Esophagus squamous epithelium (tissue), 5 donors: ENCODE results near the gene ASB13. TPM values are rescaled to one million over a fixed set of nuclear protein-coding genes. Genes with fewer than 3 reads are reported as not detected.
A peak's percentile ranks its signal among the peaks of the same experiment; 100 is the strongest.

ENCODE experiments used
- DNase-seq: peaks from one replicate; lab custom pipeline; 2025; lab: John Stamatoyannopoulos, UW
- H3K27ac ChIP-seq, 4 donors: fragments of 200-600 bp; sonication (generic); one replicate each; pipeline ENCODE4 v1.5.1; 2016 to 2019; ENCODE audit warnings: mild to moderate bottlenecking in 1 of 4
- H3K27me3 ChIP-seq, 4 donors: fragments of 200-600 bp; sonication (generic); 1 replicate in 3 of 4; 2 replicates in 1 of 4; pipeline versions ENCODE4 v1.5.1 to v1.6.0; 2017 to 2021; ENCODE audit warnings: antibody characterized with exemption in 1 of 4
- H3K36me3 ChIP-seq, 3 donors: fragments of 200-600 bp; sonication (generic); one replicate each; pipeline ENCODE4 v1.5.1; 2016 to 2019
- H3K4me1 ChIP-seq, 3 donors: fragments of 200-600 bp; sonication (generic); one replicate each; pipeline ENCODE4 v1.5.1; 2017 to 2019
- H3K4me3 ChIP-seq, 4 donors: fragments of 200-600 bp; sonication (generic); 1 replicate in 3 of 4; 2 replicates in 1 of 4; pipeline ENCODE4 v1.5.1; 2016 to 2019; ENCODE audit warnings: mild to moderate bottlenecking in 2 of 4, moderate library complexity in 1 of 4
- H3K9me3 ChIP-seq, 3 donors: fragments of 200-600 bp; sonication (generic); one replicate each; pipeline ENCODE4 v1.5.1; 2016 to 2019
- CTCF ChIP-seq, 6 experiments: fragments of 450-650 bp in 4 of 6; fragments of 200-600 bp in 2 of 6; sonication (generic) in 2 of 6; IDR thresholded peaks; one replicate each; pipeline ENCODE4 v1.5.1; 2016 to 2019; ENCODE audit warnings: antibody characterized with exemption in 6 of 6, mild to moderate bottlenecking in 4 of 6, moderate library complexity in 4 of 6
- POLR2A ChIP-seq, 4 donors: fragments of 450-650 bp; IDR thresholded peaks; one replicate each; pipeline ENCODE4 v1.6.1; 2017; ENCODE audit warnings: antibody characterized with exemption in 4 of 4, mild to moderate bottlenecking in 4 of 4, moderate library complexity in 3 of 4
- WGBS, 2 donors: methylation state at CpG; one replicate each; pipeline ENCODE4 v1.1.5; 2018; 5-methylcytosine and 5-hydroxymethylcytosine counted together
- intact Hi-C: fragments of 100-400 bp; cut with DNase I; formaldehyde crosslinking; loops from one replicate; pipeline ENCODE4 v1.15.0; 2022
- total RNA-seq, 4 donors: library from RNA; depleted of rRNA; stranded (reverse); fragments of >200 nt; gene quantifications; one replicate each; pipeline ENCODE4 v1.1.0, GENCODE V29; 2016
- donor health status: DM: yes; HTN: yes; CAD: no.

Gene ASB13
- total RNA-seq, 4 donors from 2014 or later: 9.6 to 29.0 (median 15.7) TPM

GRCh38 chr10:5631936-5632335 is 34.5 kb downstream of the ASB13 start:
- Histone ChIP-seq H3K4me1 (peaks cover 21 to 67% (median 37%) of the 10 kb centered on the region in 3 donors), H3K27me3 (no peaks in the 10 kb centered on the region), H3K9me3 (no peaks in the 10 kb centered on the region), H3K27ac (peak overlapping the region; percentile 0 to 75 (median 64)), H3K4me3 (no peak overlapping the region), H3K36me3 (no peaks in the 10 kb centered on the region)
- WGBS, 2 donors: 17 to 24% methylated on average over 1 to 10 of the region's 10 CpGs
- no peak for DNase-seq
- TF ChIP-seq CTCF (IDR thresholded peaks at IDR 0.05): no peak
- no peak for TF ChIP-seq POLR2A (IDR thresholded peaks at IDR 0.05)
- intact Hi-C loops: no loop called here

- Histone ChIP-seq H3K36me3 (no peaks in the 10 kb centered on the region), H3K9me3 (no peaks in the 10 kb centered on the region), H3K27ac (peak overlapping the region in 2 of 4 donors; percentile 3 to 80), H3K4me1 (peaks cover 21 to 75% (median 37%) of the 10 kb centered on the region in 3 donors), H3K27me3 (no peaks in the 10 kb centered on the region), H3K4me3 (no peak overlapping the region)
- intact Hi-C loops: no loop called here
- 88 to 94% methylated on average over 8 of the region's 8 CpGs for WGBS, 2 donors
- TF ChIP-seq CTCF (IDR thresholded peaks at IDR 0.05) (no peak), POLR2A (IDR thresholded peaks at IDR 0.05) (no peak)
- no peak for DNase-seq
Observed at GRCh38 chr10:5630112-5630436, 36.3 kb downstream of the ASB13 start.

- peak overlapping the region; percentile 53 to 91 (median 82) for H3K27ac ChIP-seq
- H3K9me3 ChIP-seq: no peaks in the 10 kb centered on the region
- intact Hi-C loops: loop anchor here (10.0 kb wide), 1 partner anchor 815 kb away; no protein-coding TSS in a partner anchor
- no peaks in the 10 kb centered on the region for H3K27me3 ChIP-seq
- no peaks in the 10 kb centered on the region for H3K36me3 ChIP-seq
- 9% methylated on average over 7 of the region's 7 CpGs for WGBS, 2 donors
- peak overlapping the region in 1 of 4 donors; percentile 56 for H3K4me3 ChIP-seq
- peaks cover 21 to 74% (median 37%) of the 10 kb centered on the region in 3 donors for H3K4me1 ChIP-seq
- TF ChIP-seq POLR2A (IDR thresholded peaks at IDR 0.05): no peak
- TF ChIP-seq CTCF (IDR thresholded peaks at IDR 0.05): peak; percentile 80 to 92 (median 86)
- DNase-seq: no peak
Observed at GRCh38 chr10:5629303-5630111, 36.9 kb downstream of the ASB13 start.

GRCh38 chr10:5628451-5629302 is 37.7 kb downstream of the ASB13 start:
- TF ChIP-seq POLR2A (IDR thresholded peaks at IDR 0.05): peak in 1 of 4 donors; percentile 39
- TF ChIP-seq CTCF (IDR thresholded peaks at IDR 0.05): no peak
- Histone ChIP-seq H3K4me3 (peak overlapping the region in 3 of 4 donors; percentile 24 to 56 (median 27)), H3K36me3 (no peaks in the 10 kb centered on the region), H3K9me3 (no peaks in the 10 kb centered on the region), H3K27ac (peak overlapping the region; percentile 53 to 91 (median 82)), H3K27me3 (no peaks in the 10 kb centered on the region), H3K4me1 (peaks cover 21 to 65% (median 33%) of the 10 kb centered on the region in 3 donors)
- intact Hi-C loops: loop anchor here (10.0 kb wide), 1 partner anchor 814 kb away; no protein-coding TSS in a partner anchor
- DNase-seq: no peak
- 15 to 19% methylated on average over 15 of the region's 15 CpGs for WGBS, 2 donors
